Measurements from ENCODE around the gene LHPP. TPM values are rescaled to one million over a fixed set of nuclear protein-coding genes. Genes with fewer than 3 reads are reported as not detected.

Gene LHPP
- total RNA-seq, 1 donor from 2014 or later: 19.6 TPM

- H3K27me3 Mint-ChIP-seq (ENCODE audit: low read depth): no peaks in the 10 kb centered on the region
- H3K4me3 Mint-ChIP-seq: no peak overlapping the region
- no peak for DNase-seq (ENCODE audit: low spot score in 2 of 2, unreplicated experiment in 2 of 2)
- H3K27ac Mint-ChIP-seq: no peak overlapping the region
- no peaks in the 10 kb centered on the region for H3K9me3 Mint-ChIP-seq
- no peaks in the 10 kb centered on the region for H3K36me3 Mint-ChIP-seq
- H3K4me1 Mint-ChIP-seq: peaks cover 6% of the 10 kb centered on the region
- TF ChIP-seq CTCF (IDR thresholded peaks at IDR 0.05; ENCODE audit: unreplicated experiment): no peak
These were observed 139.4 kb downstream of the LHPP start for GRCh38 chr10:124601016-124601415.

GRCh38 chr10:124601431-124602120 is 140.0 kb downstream of the LHPP start:
- no peaks in the 10 kb centered on the region for H3K27me3 Mint-ChIP-seq (ENCODE audit: low read depth)
- H3K36me3 Mint-ChIP-seq: no peaks in the 10 kb centered on the region
- DNase-seq (ENCODE audit: low spot score in 2 of 2, unreplicated experiment in 2 of 2): no peak
- H3K9me3 Mint-ChIP-seq: no peaks in the 10 kb centered on the region
- H3K27ac Mint-ChIP-seq: no peak overlapping the region
- peaks cover 6% of the 10 kb centered on the region for H3K4me1 Mint-ChIP-seq
- no peak overlapping the region for H3K4me3 Mint-ChIP-seq
- TF ChIP-seq CTCF (IDR thresholded peaks at IDR 0.05; ENCODE audit: unreplicated experiment): no peak

GRCh38 chr10:124602121-124602561 is 140.5 kb downstream of the LHPP start:
- no peak for TF ChIP-seq CTCF (IDR thresholded peaks at IDR 0.05; ENCODE audit: unreplicated experiment)
- no peak overlapping the region for H3K4me3 Mint-ChIP-seq
- no peak for DNase-seq (ENCODE audit: low spot score in 2 of 2, unreplicated experiment in 2 of 2)
- H3K36me3 Mint-ChIP-seq: no peaks in the 10 kb centered on the region
- H3K4me1 Mint-ChIP-seq: peaks cover 11% of the 10 kb centered on the region
- no peaks in the 10 kb centered on the region for H3K27me3 Mint-ChIP-seq (ENCODE audit: low read depth)
- H3K27ac Mint-ChIP-seq: no peak overlapping the region
- no peaks in the 10 kb centered on the region for H3K9me3 Mint-ChIP-seq

GRCh38 chr10:124602646-124603365 is 141.2 kb downstream of the LHPP start:
- H3K9me3 Mint-ChIP-seq: no peaks in the 10 kb centered on the region
- H3K36me3 Mint-ChIP-seq: no peaks in the 10 kb centered on the region
- H3K27ac Mint-ChIP-seq: no peak overlapping the region

More at GRCh38 chr10:124602646-124603365, 141.2 kb downstream of the LHPP start:
- DNase-seq (ENCODE audit: low spot score in 2 of 2, unreplicated experiment in 2 of 2): no peak
- TF ChIP-seq CTCF (IDR thresholded peaks at IDR 0.05; ENCODE audit: unreplicated experiment): no peak
- Mint-ChIP-seq H3K4me3 (no peak overlapping the region), H3K4me1 (peaks cover 11% of the 10 kb centered on the region), H3K27me3 (ENCODE audit: low read depth) (no peaks in the 10 kb centered on the region)
